Endometrial microvascular endothelial cells (primary cell): ENCODE measurements around the gene C2orf68. TPM values are rescaled to one million over a fixed set of nuclear protein-coding genes. Genes with fewer than 3 reads are reported as not detected.
"Not testable (repeated sequence)": the region's sequence is repeated elsewhere in the genome, so short reads cannot be mapped to it uniquely, and the experiment has no call there.

ENCODE experiments used
- in situ Hi-C: cut with HindIII; loops from 2 replicates; pipeline ENCODE4 v1.10.0; 2017; ENCODE audit warnings: low sequenced_read_pairs, low pct_unique_long_range_greater_than_20kb; ENCODE audit errors: inconsistent ontology term
- total RNA-seq: library from RNA; depleted of rRNA; stranded (reverse); fragments of >200 nt; gene quantifications from one replicate; pipeline ENCODE4 v1.2.3, GENCODE V29; 2015; ENCODE audit errors: inconsistent ontology term

C2orf68 gene, protein sequence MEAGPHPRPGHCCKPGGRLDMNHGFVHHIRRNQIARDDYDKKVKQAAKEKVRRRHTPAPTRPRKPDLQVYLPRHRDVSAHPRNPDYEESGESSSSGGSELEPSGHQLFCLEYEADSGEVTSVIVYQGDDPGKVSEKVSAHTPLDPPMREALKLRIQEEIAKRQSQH
- total RNA-seq: 8.8 TPM

DNA sequence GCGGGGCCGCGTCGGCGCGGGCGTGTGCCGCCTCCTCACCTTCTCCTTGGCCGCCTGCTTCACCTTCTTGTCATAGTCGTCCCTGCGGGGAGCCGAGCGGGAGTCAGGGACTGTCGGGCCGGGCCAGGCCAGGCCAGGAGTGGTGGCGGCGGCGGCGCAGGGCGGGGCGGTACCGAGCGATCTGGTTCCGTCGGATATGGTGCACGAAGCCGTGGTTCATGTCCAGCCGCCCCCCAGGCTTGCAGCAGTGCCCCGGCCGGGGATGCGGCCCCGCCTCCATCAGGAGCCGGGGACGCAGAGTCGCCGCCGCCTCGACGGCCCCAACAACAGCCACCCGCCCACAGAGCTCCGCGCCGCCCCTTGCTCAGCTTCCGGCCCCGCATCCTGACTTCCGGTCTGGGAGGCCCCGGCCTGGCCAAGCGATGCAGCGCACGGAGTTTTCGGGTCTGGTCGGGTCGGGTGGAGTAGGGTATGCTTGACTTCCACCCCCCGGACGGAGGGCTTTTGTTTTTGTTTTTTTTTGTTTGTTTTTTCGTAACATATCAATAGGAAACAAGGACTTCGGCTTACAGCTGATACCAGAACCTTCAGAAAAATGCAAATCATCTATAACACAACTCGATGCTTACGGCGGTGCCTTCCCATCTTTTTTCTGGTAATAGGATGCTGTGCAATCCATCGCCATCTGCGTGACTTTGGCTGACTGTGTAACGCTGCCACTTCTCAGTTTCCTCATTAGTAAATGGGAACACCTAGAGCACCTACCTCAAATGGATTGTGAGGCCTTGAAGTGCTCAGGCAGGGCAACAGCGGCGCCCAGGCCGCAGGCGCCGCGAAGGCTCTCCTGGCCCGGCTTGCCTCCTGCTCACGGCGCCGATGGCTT lies at the start of gene C2orf68:
TSS of gene C2orf68 (minus strand) at position 362 of the 883 bp plus-strand sequence. CDS start at position 280, 82 bp downstream.
- in situ Hi-C loops: no loop called here

DNA sequence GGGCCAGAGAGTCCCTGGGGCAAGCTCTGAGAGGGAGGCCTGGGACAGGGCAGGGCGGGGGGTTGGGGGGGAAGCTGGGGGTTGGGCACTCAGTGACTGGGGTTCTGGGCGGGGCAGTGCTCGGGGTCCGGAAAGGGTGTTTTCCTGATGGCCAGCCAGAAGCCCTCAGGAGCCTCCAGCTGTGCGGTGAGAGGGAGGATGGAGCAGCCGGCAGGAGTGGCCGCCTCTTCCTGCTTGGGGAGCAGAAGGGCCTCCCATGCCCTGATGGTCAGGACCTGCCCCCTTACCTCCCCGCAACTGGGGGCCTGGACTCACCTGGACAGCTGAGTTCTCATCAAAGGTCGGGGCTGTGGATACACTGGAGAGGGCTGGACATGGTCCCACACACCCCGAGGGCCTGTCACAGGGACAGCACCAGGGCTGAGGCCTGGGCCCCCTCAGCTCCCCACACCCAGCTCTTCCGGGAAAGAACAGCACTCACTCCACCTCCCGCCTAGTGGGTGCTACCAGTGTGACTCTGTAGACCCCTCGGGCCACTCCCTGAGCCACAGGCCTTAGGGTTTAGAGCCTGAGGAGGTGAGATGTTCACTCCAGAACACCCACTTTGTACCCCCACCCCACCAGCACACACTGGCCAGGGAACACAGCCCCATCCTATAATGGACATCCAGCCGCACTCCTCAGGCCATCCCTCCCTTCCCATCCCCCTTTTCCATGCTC lies 49.4 kb upstream of the C2orf68 start:
- in situ Hi-C loops: no loop called here

DNA sequence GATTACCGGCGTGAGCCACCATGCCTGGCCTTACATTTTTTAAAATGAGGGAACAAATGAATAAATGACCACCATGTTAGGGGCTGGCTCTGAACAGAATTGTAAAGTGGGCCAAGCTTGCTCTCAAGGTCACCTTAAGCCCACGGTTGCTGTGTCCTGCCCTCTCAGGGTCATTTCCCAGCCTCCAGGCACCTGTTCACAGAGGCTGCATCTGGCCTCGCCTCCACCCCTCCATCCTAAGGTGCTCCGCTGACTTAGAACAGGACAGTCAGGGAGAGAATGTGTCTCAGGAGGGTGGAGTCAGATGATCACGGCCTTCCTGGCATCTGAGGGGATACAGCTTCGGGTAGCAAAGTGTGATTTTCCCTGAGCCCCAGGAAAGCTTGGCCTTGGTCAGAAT lies 48.9 kb upstream of the C2orf68 start:
- in situ Hi-C loops: no loop called here

DNA sequence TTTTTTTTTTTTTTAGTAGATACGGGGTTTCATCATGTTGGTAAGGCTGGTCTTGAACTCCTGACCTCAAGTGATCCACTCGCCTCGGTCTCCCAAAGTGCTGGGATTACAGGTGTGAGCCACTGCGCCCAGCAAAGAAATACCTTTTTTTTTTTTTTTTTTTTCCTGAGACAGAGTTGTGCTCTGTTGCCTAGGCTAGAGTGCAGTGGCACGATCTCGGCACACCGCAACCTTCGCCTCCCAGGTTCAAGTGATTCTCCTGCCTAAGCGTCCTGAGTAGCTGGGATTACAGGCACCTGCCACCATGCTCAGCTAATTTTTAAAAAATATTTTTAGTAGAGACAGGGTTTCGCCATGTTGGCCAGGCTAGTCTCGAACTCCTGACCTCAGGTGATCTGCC lies 48.4 kb upstream of the C2orf68 start:
- in situ Hi-C loops: not testable (repeated sequence)

DNA sequence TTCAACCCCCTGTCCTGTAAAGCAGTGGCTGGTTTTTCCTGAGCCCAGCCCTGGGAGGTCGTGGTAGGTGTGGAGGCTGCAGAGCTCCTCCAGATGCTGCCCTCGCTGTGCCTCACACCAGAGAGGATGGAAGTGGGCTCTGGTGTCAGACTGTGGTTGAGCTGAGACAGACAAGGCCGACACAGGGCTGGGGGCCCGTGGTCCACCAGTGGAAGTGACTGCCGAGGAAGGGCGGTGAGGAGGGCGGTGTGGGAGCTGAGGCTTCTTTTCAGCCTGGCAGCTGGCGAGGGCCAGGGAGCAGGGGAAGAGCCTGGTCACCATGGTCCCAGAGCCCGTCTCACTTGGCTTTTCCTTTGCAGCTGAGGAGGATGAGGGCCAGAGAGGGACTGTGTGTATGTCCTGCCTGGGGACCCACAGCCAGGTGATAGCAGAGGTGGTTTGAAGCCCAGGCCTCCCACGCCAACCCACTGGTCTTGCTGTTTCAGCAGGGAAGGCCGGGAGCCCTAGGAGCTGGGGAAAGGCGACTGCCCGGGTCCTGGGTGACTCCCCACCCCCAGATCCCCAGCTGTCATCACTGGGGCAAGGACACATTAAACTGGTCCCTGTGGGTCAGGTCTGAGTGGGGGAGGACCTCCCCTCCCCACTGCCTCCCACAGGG lies 47.6 kb upstream of the C2orf68 start:
- in situ Hi-C loops: loop anchor here (5.0 kb wide), 1 partner anchor 58 kb away; no protein-coding TSS in a partner anchor

DNA sequence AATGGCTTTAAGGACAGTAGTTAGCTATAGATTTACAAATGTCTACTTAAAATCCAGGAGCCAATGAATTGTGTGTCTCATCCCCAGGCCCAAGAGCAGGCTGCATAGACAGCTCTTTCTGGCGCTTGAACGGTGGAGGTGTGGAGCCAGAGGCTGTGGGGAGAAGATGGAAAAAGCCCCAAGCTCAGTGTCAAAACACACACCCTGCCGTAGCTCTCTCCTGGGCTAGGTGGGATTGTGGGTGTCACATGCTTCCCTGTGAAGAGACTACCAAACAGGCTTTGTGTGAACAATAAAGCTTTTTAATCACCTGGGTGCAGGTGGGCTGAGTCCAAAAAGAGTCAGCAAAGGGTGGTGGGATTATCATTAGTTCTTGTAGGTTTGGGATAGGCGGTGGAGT lies 45.5 kb upstream of the C2orf68 start:
- in situ Hi-C loops: loop anchor here (5.0 kb wide), 1 partner anchor 60 kb away; no protein-coding TSS in a partner anchor

DNA sequence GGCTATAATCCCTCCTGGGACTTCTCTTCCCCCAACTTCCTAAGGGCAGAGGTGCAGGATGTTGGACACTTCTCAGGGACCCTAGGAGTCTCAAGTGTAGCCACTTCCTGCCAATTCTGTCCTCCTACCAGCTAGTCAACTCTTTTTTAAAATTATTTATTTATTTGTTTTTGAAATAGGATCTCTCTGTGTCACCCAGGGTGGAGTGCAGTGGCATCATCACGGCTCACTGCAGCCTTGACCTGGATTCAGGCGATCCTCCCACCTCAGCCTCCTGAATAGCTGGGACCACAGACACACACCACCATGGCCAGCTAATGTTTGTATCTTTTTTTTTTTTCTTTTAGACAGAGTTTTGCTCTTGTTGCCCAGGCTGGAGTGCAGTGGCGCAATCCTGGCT lies 44.6 kb upstream of the C2orf68 start:
- in situ Hi-C loops: loop anchor here (5.0 kb wide), 1 partner anchor 61 kb away; no protein-coding TSS in a partner anchor

DNA sequence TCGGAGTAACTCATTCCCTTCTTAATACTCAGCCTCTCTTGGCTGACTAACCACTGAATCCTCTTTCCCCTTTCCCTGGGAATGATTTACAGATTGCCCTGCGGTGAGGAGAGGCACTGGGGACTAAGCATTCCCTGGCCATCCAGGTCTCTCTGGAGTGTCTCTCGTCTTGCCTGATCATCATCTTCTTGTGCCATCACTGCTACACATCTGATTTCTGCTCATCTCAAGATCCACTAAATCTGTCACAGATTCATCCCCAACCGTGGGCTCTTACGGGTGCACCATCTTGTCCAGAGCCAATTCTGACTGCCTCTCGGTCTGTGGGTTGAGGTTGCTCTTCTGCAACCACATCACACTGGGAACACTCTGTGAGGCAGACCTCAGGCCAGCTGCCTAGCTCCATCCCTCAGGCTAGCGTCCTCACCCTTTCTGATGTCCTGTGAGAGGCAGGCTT lies 44.1 kb upstream of the C2orf68 start:
- in situ Hi-C loops: loop anchor here (5.0 kb wide), 1 partner anchor 61 kb away; no protein-coding TSS in a partner anchor

DNA sequence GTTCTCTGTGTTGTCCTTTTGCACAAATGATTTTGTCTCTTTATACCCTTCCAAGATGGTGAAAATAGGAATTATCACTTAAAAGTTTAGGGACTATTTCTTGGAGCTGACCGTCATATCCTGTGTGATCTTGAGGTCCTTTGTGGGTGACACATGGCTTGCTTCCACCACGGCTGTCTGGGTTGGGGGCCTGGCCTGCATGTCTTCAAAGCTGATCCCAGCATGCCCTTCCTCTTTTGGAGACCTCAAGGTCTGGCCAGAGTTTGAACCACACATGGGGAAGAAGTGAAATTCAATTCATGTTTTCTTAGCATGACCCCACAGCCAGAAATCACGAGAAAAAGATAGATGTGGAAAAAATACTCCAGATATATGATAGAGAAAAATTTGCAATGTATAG lies 42.1 kb upstream of the C2orf68 start:
- in situ Hi-C loops: no loop called here

DNA sequence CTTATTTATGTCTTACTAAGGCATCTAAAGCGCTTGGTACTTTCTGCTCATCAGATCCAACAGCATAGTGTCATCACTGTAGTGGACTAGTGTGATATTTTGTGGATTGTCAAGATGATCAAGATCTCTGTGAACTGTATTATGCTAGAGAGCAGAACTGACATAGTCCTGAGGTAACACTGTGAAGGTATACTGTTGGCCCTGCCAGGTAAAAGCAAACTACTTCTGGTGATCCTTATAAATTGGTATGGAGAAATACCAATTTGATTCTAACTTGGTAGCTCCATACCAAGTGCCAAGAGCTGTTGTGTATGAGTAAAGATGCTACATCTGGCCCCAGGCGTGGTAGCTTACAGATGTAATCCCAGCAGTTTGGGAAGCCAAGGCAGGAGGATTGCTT lies 40.2 kb upstream of the C2orf68 start:
- in situ Hi-C loops: no loop called here

DNA sequence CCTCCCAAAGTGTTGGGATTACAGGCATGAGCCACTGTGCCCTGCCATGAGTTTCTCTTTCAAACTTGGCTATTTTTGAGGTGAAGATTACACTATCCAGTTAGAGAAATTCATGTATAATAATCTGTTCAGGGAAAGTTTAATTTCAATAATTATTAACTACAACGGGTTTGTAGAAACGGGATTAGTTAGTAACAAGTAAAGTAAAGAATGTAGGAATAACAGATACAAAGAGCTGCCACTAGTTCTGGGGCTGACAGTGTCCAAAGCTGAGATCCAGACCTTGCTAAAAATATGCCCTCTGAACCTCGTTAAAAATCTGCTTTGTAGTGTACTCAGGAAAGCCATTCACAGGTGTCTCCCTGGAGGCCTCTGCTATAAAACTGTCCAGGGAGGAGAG lies 39.2 kb upstream of the C2orf68 start:
- in situ Hi-C loops: no loop called here

DNA sequence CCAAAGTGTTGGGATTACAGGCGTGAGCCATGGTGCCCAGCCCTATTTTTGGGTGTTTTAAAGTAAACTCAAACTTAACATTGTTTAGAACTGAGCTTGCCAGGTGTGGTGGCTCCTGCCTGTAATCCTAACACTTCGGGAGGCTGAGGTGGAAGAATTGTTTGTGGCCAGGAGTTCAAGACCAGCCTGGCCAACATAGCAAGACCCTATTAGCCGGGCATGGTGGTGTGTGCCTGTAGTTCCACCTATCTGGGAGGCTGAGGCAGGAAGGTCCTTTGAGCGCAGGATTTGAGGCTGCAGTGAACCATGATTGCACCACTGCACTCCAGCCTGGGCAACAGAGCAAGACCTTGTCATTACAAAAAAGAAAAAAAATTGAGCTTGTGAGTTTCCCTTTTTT lies 38.6 kb upstream of the C2orf68 start:
- in situ Hi-C loops: no loop called here

DNA sequence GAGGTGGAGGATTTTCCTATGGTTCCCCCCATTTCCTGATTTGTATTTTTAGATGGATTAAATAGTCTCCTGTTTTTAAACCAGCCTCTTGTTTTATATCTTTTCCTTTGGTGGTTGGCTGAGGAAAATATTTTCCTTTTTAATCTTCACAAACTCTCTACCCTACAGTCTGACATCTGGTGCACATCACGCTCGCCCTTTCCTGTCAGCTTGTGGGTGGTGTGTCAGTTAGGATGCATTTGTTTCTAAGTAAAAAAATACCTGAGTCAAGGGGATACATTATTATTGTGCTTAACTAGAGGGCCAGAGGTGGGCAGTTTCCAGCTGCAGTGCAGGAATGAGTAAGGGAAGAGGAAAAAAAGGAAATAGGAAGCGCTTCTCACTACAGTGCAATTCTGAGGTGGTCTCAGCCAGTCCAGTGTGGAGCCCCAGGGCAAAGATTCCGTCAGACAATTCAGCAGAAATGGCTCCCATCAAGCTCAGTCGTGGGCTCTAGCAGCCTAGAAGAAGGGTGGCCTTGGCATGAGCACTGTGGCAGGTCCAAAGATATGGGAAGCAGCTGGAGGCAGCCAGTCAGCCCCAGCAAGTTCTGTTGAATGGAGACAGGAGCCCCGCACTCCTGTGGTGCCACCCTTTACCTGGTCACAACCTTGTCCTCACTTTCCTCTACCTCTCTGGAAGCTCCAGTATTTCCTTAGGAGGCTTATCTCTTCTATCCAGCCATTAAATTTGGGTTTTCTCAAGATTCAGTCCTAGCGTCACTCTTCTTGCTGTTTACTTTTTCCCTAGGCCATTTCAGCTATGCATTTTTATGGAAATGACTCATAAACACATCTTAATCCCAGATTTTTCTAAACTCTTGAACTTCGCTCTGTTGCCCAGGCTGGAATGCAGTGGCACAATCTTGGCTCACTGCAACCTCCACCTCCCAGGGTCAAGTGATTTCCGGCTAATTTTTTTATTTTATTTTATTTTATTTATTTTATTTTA lies 37.6 kb upstream of the C2orf68 start:
- in situ Hi-C loops: no loop called here

DNA sequence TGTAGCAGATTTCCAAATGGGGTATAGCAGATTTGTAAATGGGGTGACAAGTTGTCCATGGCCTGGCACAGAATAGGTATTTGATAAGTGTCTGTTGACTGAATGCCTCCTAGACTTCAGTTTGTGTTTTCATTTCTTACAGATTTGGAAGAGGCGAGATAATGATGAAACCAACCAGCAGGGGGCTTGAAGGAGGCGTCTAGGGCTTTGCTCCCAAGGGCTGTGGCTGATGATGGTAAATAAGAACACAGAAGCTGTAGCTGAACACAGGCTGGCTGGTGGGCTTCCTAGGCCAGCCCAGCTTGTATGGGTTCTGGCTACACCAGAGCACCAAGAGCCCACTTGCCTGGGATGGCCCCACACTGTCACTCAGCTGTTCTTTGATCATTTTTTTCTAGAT lies 36.8 kb upstream of the C2orf68 start:
- in situ Hi-C loops: no loop called here

DNA sequence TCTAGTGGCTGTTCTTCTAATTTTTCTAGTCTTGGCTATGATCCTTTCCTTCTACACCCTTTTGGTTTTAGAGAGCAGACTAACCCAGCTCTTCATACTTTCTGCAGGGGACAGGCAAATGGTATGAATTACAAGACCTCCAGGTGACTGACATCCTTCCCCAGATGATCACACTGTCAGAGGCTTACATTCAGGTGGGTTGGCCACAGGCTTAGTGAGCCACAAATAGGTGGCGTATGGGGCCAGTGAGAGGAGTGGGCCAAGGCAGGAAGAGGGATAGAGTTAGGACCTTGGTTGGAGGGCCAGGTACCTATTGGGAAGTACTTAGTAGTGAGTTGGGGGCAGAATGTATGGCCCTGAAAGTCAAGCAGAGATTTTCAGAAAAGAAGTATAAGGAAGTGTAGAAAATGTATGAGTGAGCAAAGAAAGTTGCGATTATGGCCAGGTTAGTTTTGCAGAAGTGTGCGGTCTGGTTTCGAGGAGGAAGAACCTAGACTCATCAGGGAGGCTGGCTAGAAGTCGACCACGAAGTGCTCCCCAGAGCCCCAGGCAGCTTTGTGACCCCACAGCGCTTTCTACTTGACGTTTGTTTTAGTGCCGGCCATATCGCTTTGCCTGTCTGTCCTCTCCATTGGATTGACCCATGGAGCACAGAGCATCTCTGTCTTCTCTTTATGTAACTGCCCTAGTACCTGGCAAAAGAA lies 36.1 kb upstream of the C2orf68 start:
- in situ Hi-C loops: no loop called here

DNA sequence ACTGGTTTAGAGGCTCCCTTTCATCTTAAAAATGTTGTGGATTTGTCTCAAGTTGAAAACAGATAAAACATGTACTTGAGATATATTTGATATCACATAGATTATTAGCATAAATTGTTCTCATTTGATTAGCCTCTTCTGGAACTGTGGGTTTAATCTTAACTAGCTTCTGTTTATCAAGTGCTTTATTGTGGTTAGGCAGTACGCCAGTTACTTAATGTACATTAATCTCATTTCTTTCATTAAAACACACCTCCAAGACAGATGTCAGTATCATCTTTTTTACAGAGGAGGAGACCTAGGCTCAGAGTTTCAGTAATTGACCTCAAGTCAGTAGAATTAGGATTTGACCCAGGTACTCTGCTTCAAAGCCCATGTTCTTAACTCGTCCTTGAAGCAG lies 34.3 kb upstream of the C2orf68 start:
- in situ Hi-C loops: no loop called here

DNA sequence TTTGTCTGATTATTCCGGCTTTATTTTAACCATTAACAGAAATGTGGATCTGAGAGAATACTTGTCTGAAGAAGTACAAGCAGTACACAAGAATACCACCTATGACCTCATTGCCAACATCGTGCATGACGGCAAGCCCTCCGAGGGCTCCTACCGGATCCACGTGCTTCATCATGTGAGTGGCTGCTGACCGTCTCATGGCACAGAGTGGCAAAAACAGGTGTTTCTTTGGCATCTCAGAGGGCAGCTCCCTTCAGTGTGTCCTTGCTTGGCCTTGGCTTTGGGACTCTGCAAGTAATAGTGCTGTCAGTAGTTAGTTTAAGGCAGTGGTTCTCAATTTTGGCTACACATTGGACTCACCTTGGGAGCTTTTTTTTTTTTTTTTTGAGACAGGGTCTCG lies 33.0 kb upstream of the C2orf68 start:
- in situ Hi-C loops: no loop called here
